PC-3 (cell line): ENCODE measurements around the gene ALCAM. TPM values are rescaled to one million over a fixed set of nuclear protein-coding genes. Genes with fewer than 3 reads are reported as not detected.
A peak's percentile ranks its signal among the peaks of the same experiment; 100 is the strongest.

Experiments used
- ATAC-seq: fragments of 200-7000 bp; cut with Tn5 transposase; 2 replicates; pipeline ENCODE4 v1.9.1; 2020; ENCODE audit warnings: mild to moderate bottlenecking, moderate library complexity
- BruUV-seq: library from RNA; stranded (reverse); fragments of 400-500 nt; replicated peaks from 2 replicates; lab custom pipeline; 2021; lab: Mats Ljungman, UMichigan
- CTCF ChIA-PET: fragments of 300-600 bp; sonication (Branson Sonifier 250); formaldehyde crosslinking; loops from one replicate; lab custom pipeline; 2022; ENCODE audit warnings: antibody characterized with exemption; lab: Charles Lee
- POLR2A ChIA-PET: fragments of 300-600 bp; sonication (Branson Sonifier 250); formaldehyde crosslinking; loops from one replicate; lab custom pipeline; 2022; ENCODE audit warnings: antibody characterized with exemption; ENCODE audit not compliant: unreplicated experiment; lab: Charles Lee
- DNase-seq: peaks from one replicate; pipeline ENCODE4 v3.0.0-alpha.2; 2015
- H2AFZ ChIP-seq: fragments of 300-600 bp; sonication (generic); 2 replicates; pipeline ENCODE4 v1.6.0; 2016; ENCODE audit warnings: antibody characterized with exemption, low read length
- H3F3A ChIP-seq: fragments of 300-600 bp; sonication (generic); one replicate; pipeline ENCODE4 v1.6.0; 2017; ENCODE audit warnings: antibody characterized with exemption, low read length, control low read depth, mild to moderate bottlenecking; ENCODE audit not compliant: unreplicated experiment
- H3K27ac ChIP-seq: fragments of 300-600 bp; sonication (generic); 2 replicates; pipeline ENCODE4 v1.5.1; 2016; ENCODE audit warnings: mild to moderate bottlenecking, low read length
- H3K27me3 ChIP-seq: fragments of 300-600 bp; sonication (generic); 2 replicates; pipeline ENCODE4 v1.6.1; 2016; ENCODE audit warnings: low read length, mixed read lengths
- H3K36me3 ChIP-seq: fragments of 300-600 bp; sonication (generic); 2 replicates; pipeline ENCODE4 v1.6.1; 2016; ENCODE audit warnings: low read depth, mixed run types, low read length, mixed read lengths
- H3K4me1 ChIP-seq: fragments of 300-600 bp; sonication (generic); 2 replicates; pipeline ENCODE4 v1.5.1; 2016; ENCODE audit warnings: low read length; ENCODE audit not compliant: insufficient read depth
- H3K4me2 ChIP-seq: fragments of 300-600 bp; sonication (generic); 2 replicates; pipeline ENCODE4 v1.6.0; 2016; ENCODE audit warnings: low read length
- H3K4me3 ChIP-seq: fragments of 300-600 bp; sonication (generic); 2 replicates; pipeline ENCODE4 v1.5.1; 2016; ENCODE audit warnings: mild to moderate bottlenecking, low read length, mixed read lengths
- H3K79me2 ChIP-seq: fragments of 300-600 bp; sonication (generic); 2 replicates; pipeline ENCODE4 v1.6.1; 2017; ENCODE audit warnings: low read length, mixed read lengths
- H3K9ac ChIP-seq: fragments of 300-600 bp; sonication (generic); 2 replicates; pipeline ENCODE4 v1.6.0; 2016; ENCODE audit warnings: mild to moderate bottlenecking, low read length
- H3K9me2 ChIP-seq: fragments of 300-600 bp; sonication (generic); replicated peaks from 2 replicates; pipeline ENCODE4 v1.6.1; 2016; ENCODE audit warnings: mixed run types, low read length, mixed read lengths
- H3K9me3 ChIP-seq: fragments of 300-600 bp; sonication (generic); 2 replicates; pipeline ENCODE4 v1.6.1; 2016; ENCODE audit warnings: low read length, mixed read lengths
- H4K20me1 ChIP-seq: fragments of 300-600 bp; sonication (generic); 2 replicates; pipeline ENCODE4 v1.6.1; 2016; ENCODE audit warnings: low read length, mixed read lengths
- CTCF ChIP-seq: fragments of 300-600 bp; sonication (generic); conservative IDR thresholded peaks from 2 replicates; pipeline ENCODE4 v1.5.1; 2017; ENCODE audit warnings: antibody characterized with exemption, low read depth, mild to moderate bottlenecking, low read length
- EZH2 ChIP-seq: fragments of 300-600 bp; sonication (generic); IDR thresholded peaks from one replicate; pipeline ENCODE4 v1.6.1; 2017; ENCODE audit warnings: antibody characterized with exemption, mild to moderate bottlenecking, low read length; ENCODE audit not compliant: unreplicated experiment
- EZH2phosphoT487 ChIP-seq: fragments of 300-600 bp; sonication (generic); IDR thresholded peaks from 2 replicates; pipeline ENCODE4 v1.6.1; 2018; ENCODE audit warnings: mild to moderate bottlenecking, antibody characterized with exemption, low read length, borderline replicate concordance
- intact Hi-C: fragments of 100-400 bp; cut with micrococcal nuclease; formaldehyde crosslinking; loops from 2 replicates; pipeline ENCODE4 v1.9.0; 2023
- total RNA-seq: library from RNA; depleted of rRNA; stranded (reverse); fragments of >200 nt; gene quantifications from 2 replicates; pipeline ENCODE4 v1.2.3, GENCODE V29; 2014

Gene ALCAM
- total RNA-seq, 1 experiment from 2014 or later = 169 TPM

DNA sequence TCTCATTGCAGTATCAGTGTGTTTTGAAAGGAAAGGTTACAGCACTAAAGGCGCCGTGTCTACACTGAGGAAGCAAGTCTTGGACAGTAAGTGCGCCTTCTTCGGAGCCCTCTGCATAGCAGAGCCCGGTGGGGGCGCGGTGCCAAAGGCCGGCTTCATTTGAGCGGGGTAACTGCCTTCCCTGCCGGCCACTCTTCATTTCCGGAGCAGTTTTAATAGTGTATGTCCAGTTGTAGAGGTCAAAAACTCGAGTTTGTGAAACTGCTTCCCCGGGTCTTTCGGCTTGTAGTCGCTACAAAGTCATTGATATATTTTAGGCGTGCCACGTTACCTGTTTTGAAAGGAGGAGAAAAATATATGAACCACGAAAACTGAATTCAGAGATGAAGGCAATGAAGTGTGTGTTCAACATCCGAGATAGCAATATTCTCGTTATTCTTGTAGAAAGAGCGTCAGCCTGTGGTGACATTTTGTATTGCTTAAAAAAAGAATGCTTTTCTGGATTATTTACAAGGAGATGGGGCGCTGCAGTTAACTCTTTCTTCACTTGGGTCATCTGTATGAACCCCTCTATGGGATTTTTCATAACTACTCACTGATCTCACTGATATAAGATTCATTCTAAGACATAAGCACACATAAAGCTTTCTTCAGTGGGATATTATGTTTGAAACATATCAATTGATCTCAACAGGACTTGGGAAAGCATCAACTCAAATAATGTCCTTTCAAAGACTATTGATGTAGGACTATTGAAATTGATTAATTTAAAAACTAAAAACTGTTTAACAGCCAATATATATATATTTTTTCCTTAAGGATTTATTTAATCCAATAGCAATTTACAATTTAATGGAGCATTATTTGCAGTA, 3.0 kb downstream of the ALCAM start:
- H3K79me2 ChIP-seq = peaks cover 83% of the 10 kb centered on the region
- peak overlapping the region; percentile 24 for H2AFZ ChIP-seq
- H3K9me3 ChIP-seq = no peaks in the 10 kb centered on the region
- H3K27me3 ChIP-seq = no peaks in the 10 kb centered on the region
- H3K4me1 ChIP-seq = peaks cover 31% of the 10 kb centered on the region
- CTCF ChIA-PET = no interaction called here
- no peaks in the 10 kb centered on the region for H3K9me2 ChIP-seq
- intact Hi-C loops = loop anchor here (1.0 to 10.0 kb wide), 6 partner anchors 149 to 1748 kb away; no protein-coding TSS in a partner anchor
- TF ChIP-seq CTCF (peak; percentile 94), EZH2 (no peak)
- H3F3A ChIP-seq = no peaks in the 10 kb centered on the region
- peaks cover 34% of the 10 kb centered on the region for H4K20me1 ChIP-seq
- peak overlapping the region; percentile 89 for H3K9ac ChIP-seq
- POLR2A ChIA-PET = interaction anchor here (0.5 to 1.3 kb wide), 2 partner anchors 157 to 310 kb away, joined by 5 to 7 read pairs; no protein-coding TSS in a partner anchor
- peak overlapping the region; percentile 80 for H3K4me2 ChIP-seq
- ATAC-seq = no peak
- peak overlapping the region; percentile 83 for H3K4me3 ChIP-seq
- H3K36me3 ChIP-seq = peaks cover 2% of the 10 kb centered on the region; the same call in 1 of the 2 replicates
- peak overlapping the region; percentile 96 for H3K27ac ChIP-seq
- no TSS peak for BruUV-seq
- peak; percentile 81 for DNase-seq

- Histone ChIP-seq H3F3A (no peaks in the 10 kb centered on the region), H3K4me2 (no peak overlapping the region), H3K79me2 (peaks cover 100% of the 10 kb centered on the region), H4K20me1 (peaks cover 42% of the 10 kb centered on the region), H3K36me3 (peaks cover 12% of the 10 kb centered on the region), H3K27me3 (no peaks in the 10 kb centered on the region), H3K4me1 (peaks cover 48% of the 10 kb centered on the region), H3K27ac (no peak overlapping the region), H3K9me2 (no peaks in the 10 kb centered on the region), H3K4me3 (no peak overlapping the region), H2AFZ (no peak overlapping the region), H3K9me3 (no peaks in the 10 kb centered on the region), H3K9ac (no peak overlapping the region)
- TF ChIP-seq CTCF (no peak), EZH2 (no peak), EZH2phosphoT487 (no peak)
- no peak for ATAC-seq
- ChIA-PET CTCF (no interaction called here), POLR2A (no interaction called here)
- intact Hi-C loops = no loop called here
- no peak for DNase-seq
- no TSS peak for BruUV-seq
These were observed 6.7 kb downstream of the ALCAM start for GRCh38 chr3:105373383-105373782.
